Measurements from ENCODE around the gene COMMD1. TPM values are rescaled to one million over a fixed set of nuclear protein-coding genes. Genes with fewer than 3 reads are reported as not detected.

COMMD1 gene
- polyA plus RNA-seq, 2 of the 4 experiments (the other 2 are of a cell fraction) = 54.1 to 57.3 TPM

GRCh38 chr2:61949714-61950560 lies 44.5 kb downstream of the COMMD1 start (continued):
- TF ChIP-seq ZFP36 (IDR thresholded peaks at IDR 0.05; ENCODE audit: borderline replicate concordance, partially characterized antibody) (no peak), HOXB13 (CRISPR knock-in tag; IDR thresholded peaks at IDR 0.05; ENCODE audit: low read depth) (no peak), JUNB (IDR thresholded peaks at IDR 0.05) (no peak), ATOH8 (CRISPR knock-in tag; IDR thresholded peaks at IDR 0.05; ENCODE audit: low read depth) (no peak), MAFK (IDR thresholded peaks at IDR 0.05; ENCODE audit: partially characterized antibody) (no peak), SMC3 (IDR thresholded peaks at IDR 0.05) (no peak)

DNA sequence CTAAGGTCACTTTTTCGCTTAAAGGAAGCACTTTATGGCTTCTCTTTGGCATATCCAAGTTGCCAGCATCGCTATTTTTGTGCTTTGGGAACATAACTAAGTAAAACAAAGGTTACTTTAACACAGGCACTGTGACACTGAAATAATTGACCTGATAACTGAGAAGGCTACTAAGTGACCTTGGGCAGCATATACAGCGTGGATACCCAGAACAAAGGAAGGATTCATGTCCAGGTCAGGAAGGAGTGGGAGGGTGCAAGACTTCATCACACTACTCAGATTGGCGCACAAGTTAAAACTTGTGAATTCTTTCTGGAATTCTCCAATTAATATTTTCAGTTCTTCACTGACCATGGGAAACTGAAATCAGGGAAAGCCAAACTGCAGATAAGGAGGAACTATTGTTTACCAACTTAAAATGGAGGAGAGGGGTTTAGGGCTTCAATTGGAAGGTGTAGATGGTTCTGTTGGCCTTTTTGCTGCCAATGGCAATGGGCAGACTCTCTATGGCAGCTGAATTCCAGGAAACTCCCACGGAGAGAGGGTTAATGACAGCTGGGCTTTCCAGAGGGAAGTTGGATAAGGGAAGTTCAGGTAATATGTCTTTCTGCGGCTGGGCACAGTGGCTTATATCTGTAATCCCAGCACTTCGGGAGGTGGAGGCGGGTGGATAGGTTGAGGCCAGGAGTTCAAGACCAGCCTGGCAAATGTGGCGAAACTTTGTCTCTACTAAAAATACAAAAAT lies 45.3 kb downstream of the COMMD1 start:
- H3K4me1 ChIP-seq = peaks cover 37% of the 10 kb centered on the region
- POLR2A ChIA-PET = no interaction called here

GRCh38 chr2:61951881-61952280 lies 46.4 kb downstream of the COMMD1 start:
- FAIRE-seq = no peak
- Histone ChIP-seq H3K9me3 (peaks cover 12% of the 10 kb centered on the region; the same call in 2 of the 3 replicates), H3K4me1 (peaks cover 26% of the 10 kb centered on the region), H3K4me3 (no peak overlapping the region), H3K4me2 (no peak overlapping the region), H3K27ac (no peak overlapping the region)
- ChIA-PET CTCF (interaction anchor here (0.7 to 2.2 kb wide), 3 partner anchors 33 to 245 kb away, joined by 3 to 5 read pairs (median 4); no protein-coding TSS in a partner anchor), POLR2A (no interaction called here)
- no peak for ATAC-seq
- WGBS (ENCODE audit: missing lambda C conversion rate) = 85% methylated on average over 2 of the region's 2 CpGs
- no peak for DNase-seq (ENCODE audit: low read depth in 1 of 2, low spot score in 1 of 2)
- TF ChIP-seq PHF8 (IDR thresholded peaks at IDR 0.05; ENCODE audit: borderline replicate concordance, low read depth) = no peak
- TF ChIP-seq CEBPB (IDR thresholded peaks at IDR 0.05) = no peak
- TF ChIP-seq REST (IDR thresholded peaks at IDR 0.05) = no peak
- no peak for TF ChIP-seq ELK1 (IDR thresholded peaks at IDR 0.05; ENCODE audit: low read depth, low read length)
- TF ChIP-seq GATA3 (IDR thresholded peaks at IDR 0.05; ENCODE audit: borderline replicate concordance) = no peak
- no peak for TF ChIP-seq POLR2AphosphoS2 (conservative IDR thresholded peaks at IDR 0.05; ENCODE audit: low read length)
- no peak for TF ChIP-seq NFE2L2 (conservative IDR thresholded peaks at IDR 0.05; ENCODE audit: low read length)
- no peak for TF ChIP-seq JUNB (IDR thresholded peaks at IDR 0.05)
- TF ChIP-seq MAX (IDR thresholded peaks at IDR 0.05) = no peak
- no peak for TF ChIP-seq ZSCAN20 (CRISPR knock-in tag; IDR thresholded peaks at IDR 0.05)
- TF ChIP-seq CBX2 (IDR thresholded peaks at IDR 0.05; ENCODE audit: borderline replicate concordance, low read depth) = no peak
- TF ChIP-seq USF2 (IDR thresholded peaks at IDR 0.05) = no peak
- TF ChIP-seq HOXB5 (CRISPR knock-in tag; IDR thresholded peaks at IDR 0.05) = no peak
- no peak for TF ChIP-seq RARB (CRISPR knock-in tag; IDR thresholded peaks at IDR 0.05)
- TF ChIP-seq TFCP2L1 (CRISPR knock-in tag; IDR thresholded peaks at IDR 0.05) = no peak

More for the DNA sequence above, 45.3 kb downstream of the COMMD1 start:
- no peak for DNase-seq (ENCODE audit: low read depth in 1 of 2, low spot score in 1 of 2)
- TF ChIP-seq KDM5A (IDR thresholded peaks at IDR 0.05) = no peak
- TF ChIP-seq, protein P1, sequence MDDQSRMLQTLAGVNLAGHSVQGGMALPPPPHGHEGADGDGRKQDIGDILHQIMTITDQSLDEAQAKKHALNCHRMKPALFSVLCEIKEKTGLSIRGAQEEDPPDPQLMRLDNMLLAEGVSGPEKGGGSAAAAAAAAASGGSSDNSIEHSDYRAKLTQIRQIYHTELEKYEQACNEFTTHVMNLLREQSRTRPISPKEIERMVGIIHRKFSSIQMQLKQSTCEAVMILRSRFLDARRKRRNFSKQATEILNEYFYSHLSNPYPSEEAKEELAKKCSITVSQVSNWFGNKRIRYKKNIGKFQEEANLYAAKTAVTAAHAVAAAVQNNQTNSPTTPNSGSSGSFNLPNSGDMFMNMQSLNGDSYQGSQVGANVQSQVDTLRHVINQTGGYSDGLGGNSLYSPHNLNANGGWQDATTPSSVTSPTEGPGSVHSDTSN (IDR thresholded peaks at IDR 0.05) = no peak
- TF ChIP-seq ZNF302 (CRISPR knock-in tag; IDR thresholded peaks at IDR 0.05) = no peak
- no peak for TF ChIP-seq JUNB (IDR thresholded peaks at IDR 0.05)
- TF ChIP-seq NFE2L2 (conservative IDR thresholded peaks at IDR 0.05; ENCODE audit: low read length) = no peak
- no peak for TF ChIP-seq ESRRA (IDR thresholded peaks at IDR 0.05; ENCODE audit: borderline replicate concordance, low read length)
- Histone ChIP-seq H3K4me2 (no peak overlapping the region), H3K9me3 (peaks cover 12% of the 10 kb centered on the region; the same call in 2 of the 3 replicates), H3K4me3 (no peak overlapping the region), H3K27ac (no peak overlapping the region)
- CTCF ChIA-PET = no interaction called here
- WGBS (ENCODE audit: missing lambda C conversion rate) = 89% methylated on average over 9 of the region's 9 CpGs
- ATAC-seq = no peak
- no peak for FAIRE-seq
